ENCODE results near the gene ARHGAP4.

ARHGAP4 gene

GRCh38 chrX:153955228-153955732, 29.2 kb upstream of the ARHGAP4 start:
- H3K36me3 ChIP-seq (ENCODE audit: insufficient read depth, insufficient read length, low read length): peaks cover 94% of the 10 kb centered on the region

DNA sequence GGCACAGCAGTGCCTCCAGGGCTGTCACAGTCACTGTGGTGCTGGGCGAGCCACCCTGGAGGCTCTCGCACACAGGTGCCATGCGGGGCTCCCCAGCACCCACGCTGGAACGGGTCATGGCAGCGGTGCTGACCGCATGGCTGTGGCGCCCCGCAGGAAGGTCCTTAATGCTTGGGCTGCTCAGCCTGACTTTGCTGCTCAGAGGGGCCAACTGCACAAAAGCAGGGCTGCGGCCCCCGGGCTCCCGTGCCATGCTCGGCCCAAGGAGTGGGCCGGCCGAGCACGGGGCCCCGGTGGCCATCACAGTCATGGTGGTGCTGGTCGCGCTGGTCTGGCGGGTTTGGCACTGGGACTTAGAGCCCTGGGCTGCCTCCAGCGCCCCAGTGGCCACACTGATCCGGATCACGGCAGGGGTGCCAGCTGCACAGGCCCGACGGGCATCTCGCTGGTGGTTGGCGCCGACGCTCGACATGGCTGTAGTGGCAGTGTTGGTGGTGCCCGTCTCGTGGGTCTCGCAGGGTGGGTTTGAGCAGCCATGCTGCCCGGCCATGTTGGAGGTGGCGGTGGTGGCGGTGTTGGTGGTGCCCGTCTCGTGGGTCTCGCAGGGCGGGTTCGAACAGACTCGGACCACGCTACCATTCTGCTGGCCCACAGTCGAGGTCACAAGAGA, 28.6 kb upstream of the ARHGAP4 start:
- Histone ChIP-seq H3K9me3 (ENCODE audit: insufficient read depth, low read length) (no peaks in the 10 kb centered on the region), H3K9ac (ENCODE audit: insufficient read length, low read depth) (no peak overlapping the region), H3K27me3 (ENCODE audit: insufficient read depth, insufficient read length) (no peaks in the 10 kb centered on the region), H3K36me3 (ENCODE audit: insufficient read depth, insufficient read length, low read length) (peaks cover 95% of the 10 kb centered on the region), H3K4me3 (ENCODE audit: insufficient read length, low read depth) (no peak overlapping the region), H3K4me1 (ENCODE audit: insufficient read depth, insufficient read length) (no peaks in the 10 kb centered on the region)
- TF ChIP-seq YY1 (IDR thresholded peaks at IDR 0.05; ENCODE audit: insufficient read depth, insufficient read length) (no peak), ZNF274 (IDR thresholded peaks at IDR 0.05; ENCODE audit: low read depth, low read length) (no peak), SUZ12 (IDR thresholded peaks at IDR 0.05; ENCODE audit: extremely low read depth, insufficient read depth, insufficient read length) (no peak)
- DNase-seq (ENCODE audit: low read depth, low spot score): no peak

More at GRCh38 chrX:153955228-153955732, 29.2 kb upstream of the ARHGAP4 start:
- TF ChIP-seq YY1 (IDR thresholded peaks at IDR 0.05; ENCODE audit: insufficient read depth, insufficient read length): no peak
- no peak for TF ChIP-seq SUZ12 (IDR thresholded peaks at IDR 0.05; ENCODE audit: extremely low read depth, insufficient read depth, insufficient read length)
- TF ChIP-seq ZNF274 (IDR thresholded peaks at IDR 0.05; ENCODE audit: low read depth, low read length): no peak
- H3K9ac ChIP-seq (ENCODE audit: insufficient read length, low read depth): no peak overlapping the region
- H3K4me1 ChIP-seq (ENCODE audit: insufficient read depth, insufficient read length): no peaks in the 10 kb centered on the region
- DNase-seq (ENCODE audit: low read depth, low spot score): no peak
- no peaks in the 10 kb centered on the region for H3K27me3 ChIP-seq (ENCODE audit: insufficient read depth, insufficient read length)
- no peaks in the 10 kb centered on the region for H3K9me3 ChIP-seq (ENCODE audit: insufficient read depth, low read length)
- H3K4me3 ChIP-seq (ENCODE audit: insufficient read length, low read depth): no peak overlapping the region

- H3K9me3 ChIP-seq (ENCODE audit: insufficient read depth, low read length): no peaks in the 10 kb centered on the region
- no peak for DNase-seq (ENCODE audit: low read depth, low spot score)
- no peak overlapping the region for H3K4me3 ChIP-seq (ENCODE audit: insufficient read length, low read depth)
- peaks cover 92% of the 10 kb centered on the region for H3K36me3 ChIP-seq (ENCODE audit: insufficient read depth, insufficient read length, low read length)
- no peak overlapping the region for H3K9ac ChIP-seq (ENCODE audit: insufficient read length, low read depth)
- no peaks in the 10 kb centered on the region for H3K4me1 ChIP-seq (ENCODE audit: insufficient read depth, insufficient read length)
- no peak for TF ChIP-seq SUZ12 (IDR thresholded peaks at IDR 0.05; ENCODE audit: extremely low read depth, insufficient read depth, insufficient read length)
- no peak for TF ChIP-seq YY1 (IDR thresholded peaks at IDR 0.05; ENCODE audit: insufficient read depth, insufficient read length)
- no peak for TF ChIP-seq ZNF274 (IDR thresholded peaks at IDR 0.05; ENCODE audit: low read depth, low read length)
- no peaks in the 10 kb centered on the region for H3K27me3 ChIP-seq (ENCODE audit: insufficient read depth, insufficient read length)
These were observed 28.0 kb upstream of the ARHGAP4 start for GRCh38 chrX:153953892-153954557.

- Histone ChIP-seq H3K4me1 (ENCODE audit: insufficient read depth, insufficient read length) (no peaks in the 10 kb centered on the region), H3K4me3 (ENCODE audit: insufficient read length, low read depth) (no peak overlapping the region), H3K9me3 (ENCODE audit: insufficient read depth, low read length) (no peaks in the 10 kb centered on the region), H3K27me3 (ENCODE audit: insufficient read depth, insufficient read length) (no peaks in the 10 kb centered on the region), H3K36me3 (ENCODE audit: insufficient read depth, insufficient read length, low read length) (peaks cover 86% of the 10 kb centered on the region), H3K9ac (ENCODE audit: insufficient read length, low read depth) (no peak overlapping the region)
- TF ChIP-seq ZNF274 (IDR thresholded peaks at IDR 0.05; ENCODE audit: low read depth, low read length): no peak
- TF ChIP-seq YY1 (IDR thresholded peaks at IDR 0.05; ENCODE audit: insufficient read depth, insufficient read length): no peak
- no peak for TF ChIP-seq SUZ12 (IDR thresholded peaks at IDR 0.05; ENCODE audit: extremely low read depth, insufficient read depth, insufficient read length)
- no peak for DNase-seq (ENCODE audit: low read depth, low spot score)
These were observed 27.3 kb upstream of the ARHGAP4 start for GRCh38 chrX:153953342-153953830.

DNA sequence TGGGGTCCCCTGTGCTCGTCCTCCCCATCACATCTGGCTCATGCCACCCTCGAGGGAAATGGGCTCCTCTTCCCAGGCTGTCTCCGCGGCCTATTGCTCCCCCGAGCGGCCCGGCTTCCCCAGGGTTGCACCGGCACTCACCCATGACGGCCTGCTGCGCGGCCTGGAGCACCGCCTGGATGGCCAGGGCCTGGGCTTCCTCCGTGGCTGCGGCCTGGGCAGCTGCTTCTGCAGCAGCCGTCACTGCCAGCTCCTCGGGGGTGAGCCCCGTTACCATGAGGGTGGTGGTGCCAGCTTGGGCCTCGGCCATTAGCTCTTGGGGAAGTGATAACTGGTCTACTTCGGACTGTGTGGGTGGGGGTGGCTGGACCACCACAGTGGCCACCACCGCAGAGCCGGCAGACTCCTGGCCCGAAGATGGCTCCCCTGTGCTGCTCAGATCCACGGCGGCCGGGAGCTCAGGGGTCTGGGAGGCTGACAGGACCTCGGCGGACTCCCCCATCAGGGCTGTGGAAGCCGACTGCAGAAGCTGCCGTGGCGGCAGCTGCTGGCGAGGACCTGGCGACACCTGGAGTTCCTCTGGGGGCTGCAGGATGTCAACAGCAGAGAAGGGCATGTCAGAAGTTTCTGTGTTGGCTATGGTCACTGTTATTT, 26.4 kb upstream of the ARHGAP4 start:
- no peak overlapping the region for H3K9ac ChIP-seq (ENCODE audit: insufficient read length, low read depth)
- peaks cover 82% of the 10 kb centered on the region for H3K36me3 ChIP-seq (ENCODE audit: insufficient read depth, insufficient read length, low read length)
- no peak overlapping the region for H3K4me3 ChIP-seq (ENCODE audit: insufficient read length, low read depth)
- no peaks in the 10 kb centered on the region for H3K9me3 ChIP-seq (ENCODE audit: insufficient read depth, low read length)
- no peaks in the 10 kb centered on the region for H3K27me3 ChIP-seq (ENCODE audit: insufficient read depth, insufficient read length)
- TF ChIP-seq SUZ12 (IDR thresholded peaks at IDR 0.05; ENCODE audit: extremely low read depth, insufficient read depth, insufficient read length) (no peak), ZNF274 (IDR thresholded peaks at IDR 0.05; ENCODE audit: low read depth, low read length) (no peak), YY1 (IDR thresholded peaks at IDR 0.05; ENCODE audit: insufficient read depth, insufficient read length) (no peak)
- H3K4me1 ChIP-seq (ENCODE audit: insufficient read depth, insufficient read length): peaks cover 2% of the 10 kb centered on the region
- no peak for DNase-seq (ENCODE audit: low read depth, low spot score)

DNA sequence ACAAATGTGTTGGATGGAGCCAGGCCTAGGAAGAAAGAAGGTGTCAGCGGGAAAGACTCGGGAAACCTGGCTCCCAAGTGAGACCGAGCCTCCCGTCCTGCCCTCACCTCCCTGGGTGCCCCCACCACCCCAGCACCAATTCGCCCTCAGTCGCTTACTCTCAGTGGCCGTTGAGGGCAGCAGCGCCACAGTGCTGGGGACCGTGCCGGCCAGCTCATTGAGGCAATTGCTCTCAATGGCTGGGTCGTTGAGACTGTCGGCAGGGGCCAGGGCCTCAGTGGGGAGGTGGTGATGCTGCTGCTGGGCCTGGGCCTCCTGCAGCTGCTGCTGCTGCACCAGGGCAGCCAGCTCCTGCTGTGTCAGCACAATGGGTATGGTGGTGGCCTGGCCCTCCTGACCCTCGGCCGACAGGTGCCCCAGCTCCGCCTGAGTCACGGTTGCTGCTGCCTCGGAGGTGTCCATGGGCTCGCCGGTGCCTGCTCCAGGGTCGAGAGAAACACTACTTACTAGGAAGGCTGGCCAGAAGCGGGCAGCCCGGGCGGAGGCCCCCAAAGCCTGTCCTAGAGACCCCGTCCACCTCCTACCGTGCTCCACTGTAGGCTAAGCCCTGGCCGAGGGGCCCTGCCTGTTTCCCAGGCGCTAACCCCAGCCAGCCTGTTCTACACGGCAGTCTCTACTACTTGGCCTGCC, 25.8 kb upstream of the ARHGAP4 start:
- Histone ChIP-seq H3K27me3 (ENCODE audit: insufficient read depth, insufficient read length) (no peaks in the 10 kb centered on the region), H3K4me1 (ENCODE audit: insufficient read depth, insufficient read length) (peaks cover 3% of the 10 kb centered on the region), H3K36me3 (ENCODE audit: insufficient read depth, insufficient read length, low read length) (peaks cover 80% of the 10 kb centered on the region), H3K9me3 (ENCODE audit: insufficient read depth, low read length) (no peaks in the 10 kb centered on the region), H3K4me3 (ENCODE audit: insufficient read length, low read depth) (no peak overlapping the region), H3K9ac (ENCODE audit: insufficient read length, low read depth) (no peak overlapping the region)
- TF ChIP-seq ZNF274 (IDR thresholded peaks at IDR 0.05; ENCODE audit: low read depth, low read length): no peak
- DNase-seq (ENCODE audit: low read depth, low spot score): no peak

Data from NT2/D1 (cell line).